NK-92 (cell line): ENCODE measurements around the gene ABCC4.

Source experiments
- DNase-seq: peaks from one replicate; lab custom pipeline; 2025; ENCODE audit not compliant: unreplicated experiment; lab: John Stamatoyannopoulos, UW

The ABCC4 gene

DNA sequence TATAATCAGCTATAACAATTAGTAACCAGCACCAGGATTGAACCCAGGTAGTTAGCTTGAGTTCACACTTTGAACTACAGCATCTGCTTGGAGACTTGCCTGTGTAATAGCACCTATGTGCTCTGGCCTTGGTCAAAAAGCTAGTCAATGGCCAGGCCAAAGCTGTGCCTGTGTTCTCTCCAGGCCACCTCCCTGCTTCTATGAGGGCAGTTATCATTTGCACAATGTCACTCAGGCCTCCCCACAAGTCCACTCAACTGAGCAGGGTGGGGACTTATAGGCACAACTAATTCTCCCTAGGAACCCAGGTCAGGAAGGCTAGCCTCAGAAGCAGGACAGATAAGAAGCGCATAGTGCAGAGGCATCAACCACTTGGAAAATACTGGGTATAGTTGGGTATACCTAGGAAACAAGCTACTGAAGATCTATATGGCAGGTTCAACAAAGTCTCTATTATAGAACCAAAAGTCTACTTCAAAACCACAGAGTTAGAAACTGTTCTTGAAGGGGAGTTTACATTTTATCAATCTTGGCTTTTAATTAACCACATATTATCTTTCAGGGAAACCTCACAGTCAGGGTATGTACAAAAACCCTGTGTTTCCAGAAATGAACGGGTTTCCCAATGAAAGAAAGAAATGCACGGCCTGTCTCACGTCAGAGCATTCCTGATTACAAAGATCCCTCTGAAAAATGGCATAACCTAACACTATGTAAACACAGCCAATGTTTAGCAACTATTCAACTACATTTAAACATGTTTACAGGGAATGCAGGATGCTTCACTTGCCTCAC is 140.9 kb downstream of the ABCC4 start:
- DNase-seq, result no peak

DNA sequence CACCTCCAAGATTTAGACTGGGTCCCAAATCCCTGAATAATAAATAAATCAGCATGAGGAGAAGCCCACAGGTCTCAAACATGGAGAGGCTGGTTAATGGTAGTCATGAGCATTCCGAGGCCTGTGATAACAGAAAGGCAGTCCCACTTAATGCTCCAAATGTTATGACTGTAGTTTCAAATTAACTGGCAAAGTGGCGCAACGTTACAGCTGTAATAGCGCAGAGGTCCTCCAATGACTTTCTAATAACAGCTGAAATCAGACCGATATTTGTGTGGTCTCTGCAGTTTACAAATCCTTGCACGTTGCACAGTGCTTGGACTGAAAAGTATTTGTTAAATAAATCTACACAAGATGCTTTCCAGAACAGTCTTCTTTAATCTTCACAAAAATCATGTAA is 141.8 kb downstream of the ABCC4 start:
- no peak for DNase-seq

DNA sequence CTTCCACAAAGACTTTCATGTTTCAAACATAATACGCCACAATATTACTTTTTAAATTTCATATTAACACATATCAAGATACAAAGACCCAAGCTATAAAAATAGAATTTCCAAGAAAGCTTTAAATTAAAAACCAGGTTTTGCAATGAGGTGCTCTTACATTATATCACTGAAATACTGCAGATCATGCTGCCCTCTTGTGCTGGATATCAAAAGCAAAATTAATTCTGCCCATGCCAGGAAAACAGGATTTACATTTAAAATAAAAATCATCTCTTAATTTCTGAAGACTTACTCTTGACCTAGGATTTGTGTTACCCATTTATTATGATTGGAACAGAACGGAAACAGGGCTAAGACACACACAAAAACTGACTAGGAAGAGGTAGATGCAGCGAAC is 145.0 kb downstream of the ABCC4 start:
- DNase-seq, result no peak

DNA sequence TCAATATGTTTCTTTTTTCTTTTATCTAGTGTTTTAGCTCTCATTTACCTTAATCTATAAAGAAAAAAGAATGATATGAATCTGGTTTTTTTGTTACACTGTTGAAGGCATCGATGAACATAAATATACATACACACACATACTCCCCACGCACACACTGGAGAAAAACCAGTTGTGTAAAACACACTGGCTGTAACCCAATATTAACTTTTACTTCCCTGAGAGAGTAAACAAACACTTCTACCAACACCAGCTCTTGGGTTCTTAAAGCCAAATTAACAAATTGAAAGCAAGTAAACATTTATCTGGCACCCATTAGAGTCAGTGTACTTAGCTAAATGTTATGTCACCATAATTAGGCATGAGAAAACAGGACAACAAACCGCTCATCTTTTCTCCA is 145.7 kb downstream of the ABCC4 start:
- no peak for DNase-seq

DNA sequence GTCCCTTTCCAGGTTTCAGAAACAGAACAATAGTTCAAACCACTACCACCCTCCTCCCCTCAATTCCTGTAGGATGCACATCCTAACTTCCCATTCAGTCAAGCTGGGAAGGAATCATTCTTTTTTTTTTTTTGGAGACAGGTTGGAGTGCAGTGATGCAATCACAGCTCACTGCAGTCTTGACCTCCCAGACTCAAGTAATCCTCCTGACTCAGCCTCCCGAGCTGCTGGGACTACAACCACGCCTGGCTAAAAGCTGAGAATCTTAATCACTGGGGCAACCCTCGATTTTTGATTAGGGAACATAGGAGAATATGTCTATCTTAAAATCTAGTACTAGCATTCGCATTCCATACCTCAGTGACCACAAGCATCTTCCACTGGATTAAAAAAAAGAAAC is 146.2 kb downstream of the ABCC4 start:
- no peak for DNase-seq

DNA sequence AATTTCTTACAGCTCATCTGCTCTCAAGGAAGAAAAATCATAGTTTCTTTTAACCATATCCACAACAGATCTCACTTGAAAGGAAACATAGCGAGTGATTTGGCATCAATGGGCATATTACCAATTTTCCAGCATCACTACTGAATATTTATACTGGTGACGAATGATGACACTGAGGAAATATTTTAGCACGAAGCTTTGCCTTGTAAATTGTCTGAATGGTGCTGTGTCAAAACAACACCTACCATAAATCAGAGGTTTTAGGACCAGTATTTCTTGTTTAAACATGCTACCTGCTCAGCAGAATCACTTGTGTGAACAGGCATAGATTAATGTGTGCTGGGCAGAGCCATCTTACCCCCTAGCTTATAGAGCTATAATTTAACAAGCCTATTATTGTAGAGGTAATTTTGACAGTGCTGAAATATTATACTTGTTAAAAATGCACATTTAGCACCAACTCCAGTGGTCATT is 146.8 kb downstream of the ABCC4 start:
- DNase-seq, result no peak

DNA sequence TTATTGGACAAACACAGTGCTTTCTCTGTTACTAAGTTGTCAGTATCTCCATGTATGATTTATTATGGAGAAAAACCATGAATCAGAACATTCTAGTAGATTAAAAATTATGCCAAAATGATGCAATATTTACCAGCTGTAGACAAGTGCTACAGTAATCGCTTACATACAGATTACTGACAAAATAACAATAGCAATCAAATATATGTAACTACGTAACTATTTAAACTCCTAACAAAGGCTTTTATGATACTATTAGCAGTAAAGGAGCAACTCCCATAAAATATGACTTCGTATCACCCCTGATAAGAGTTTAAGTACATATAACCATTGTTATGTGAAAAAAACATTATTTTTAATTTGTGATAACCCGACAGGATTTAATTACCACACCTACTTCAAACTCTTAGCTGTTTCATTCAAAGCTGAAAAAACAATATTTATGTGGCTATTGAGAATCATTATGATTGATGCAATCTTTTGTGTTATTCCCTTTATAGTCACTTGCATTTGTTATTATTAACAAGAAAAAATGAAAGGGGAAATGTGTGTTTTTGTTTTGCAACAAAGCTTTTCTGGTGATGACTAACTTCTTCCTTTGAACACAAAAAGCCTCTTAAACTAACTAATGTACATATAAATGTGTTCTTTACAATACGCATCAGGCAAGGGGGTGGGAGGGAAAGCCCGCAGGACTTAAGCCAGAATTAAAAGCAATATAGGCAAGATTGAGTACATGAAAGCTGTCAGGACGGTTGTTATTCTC is 147.4 kb downstream of the ABCC4 start:
- no peak for DNase-seq

DNA sequence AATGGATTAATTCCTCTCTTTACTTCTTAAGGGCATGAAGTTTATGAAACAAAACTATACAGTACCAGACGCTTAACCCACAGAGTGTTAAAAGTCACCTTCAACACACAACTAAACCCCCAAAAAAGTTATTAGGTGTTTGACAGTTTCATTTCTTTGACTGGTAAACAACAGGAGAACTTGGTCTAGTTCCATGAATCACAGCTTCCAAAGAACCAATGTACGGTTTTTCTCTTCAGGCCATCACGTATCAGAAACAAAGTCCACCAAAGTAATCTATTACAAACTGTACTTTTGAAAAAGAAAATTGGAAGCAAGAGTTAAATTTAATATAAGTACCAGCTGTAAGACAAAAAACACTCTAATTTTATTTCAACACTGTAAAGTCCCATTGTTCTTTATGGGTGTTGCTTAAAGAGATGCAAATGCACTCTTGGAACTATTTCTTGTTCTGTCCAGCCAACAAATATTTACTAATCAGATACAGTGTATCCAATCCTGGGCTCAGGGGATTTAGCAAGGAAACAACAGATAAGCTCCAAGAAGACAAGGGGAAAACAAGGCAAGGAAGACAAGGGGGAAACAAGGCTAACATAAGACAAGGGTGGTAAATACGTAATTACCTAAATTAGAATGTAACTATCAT is 149.2 kb downstream of the ABCC4 start:
- DNase-seq, result no peak

DNA sequence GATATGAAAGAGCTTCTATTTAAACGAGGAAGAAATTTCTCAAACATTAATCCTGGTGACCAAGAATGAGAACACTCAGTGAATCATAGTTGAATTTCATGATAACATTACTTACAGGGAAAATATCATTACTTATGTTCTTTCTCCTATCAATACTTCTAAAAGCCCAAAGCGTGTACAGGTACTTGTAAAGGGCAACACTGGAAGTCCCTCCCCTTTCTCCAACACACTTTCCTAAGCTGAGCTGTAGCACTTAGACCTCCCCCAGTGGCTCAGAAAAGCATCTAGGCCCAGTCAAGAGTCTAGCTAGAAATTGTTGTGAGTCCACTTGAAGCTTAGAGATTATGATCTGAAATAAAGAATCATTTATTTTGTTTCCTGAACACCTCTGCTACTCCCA is 150.7 kb downstream of the ABCC4 start:
- DNase-seq, result no peak

DNA sequence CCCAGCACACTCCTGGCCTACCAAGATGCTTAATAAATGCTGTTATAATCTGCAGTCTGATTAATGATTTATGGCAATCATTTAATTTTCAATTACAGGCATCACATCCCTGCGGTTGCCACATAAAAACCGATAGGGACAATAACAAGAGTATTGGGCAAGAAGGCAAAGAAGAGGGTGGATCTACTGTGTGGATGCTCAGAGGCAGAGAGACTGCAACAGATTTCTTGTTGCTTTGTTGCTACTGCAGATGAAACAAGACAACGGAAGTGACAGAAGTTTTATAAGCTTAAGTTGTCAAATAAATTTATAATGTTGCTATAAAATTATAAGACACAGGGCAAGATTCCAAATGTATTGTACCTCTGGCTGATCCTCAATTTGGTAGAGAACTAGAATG is 154.8 kb downstream of the ABCC4 start:
- no peak for DNase-seq

DNA sequence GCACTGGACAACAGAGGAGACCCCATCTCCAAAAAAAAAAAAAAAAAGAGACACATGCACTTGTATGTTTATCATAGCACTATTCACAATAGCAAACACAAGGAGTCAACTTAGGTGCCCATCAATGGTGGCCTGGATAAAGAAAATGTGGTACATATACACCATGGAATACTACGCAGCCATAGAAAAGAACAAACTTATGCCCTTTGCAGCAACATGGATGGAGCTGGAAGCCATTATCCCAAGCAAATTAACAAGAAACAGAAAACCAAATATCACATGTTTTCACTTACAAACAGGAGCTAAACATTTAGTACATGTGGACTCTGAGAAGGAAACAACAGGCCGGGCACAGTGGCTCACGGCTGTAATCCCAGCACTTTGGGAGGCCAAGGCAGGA is 155.7 kb downstream of the ABCC4 start:
- no peak for DNase-seq

DNA sequence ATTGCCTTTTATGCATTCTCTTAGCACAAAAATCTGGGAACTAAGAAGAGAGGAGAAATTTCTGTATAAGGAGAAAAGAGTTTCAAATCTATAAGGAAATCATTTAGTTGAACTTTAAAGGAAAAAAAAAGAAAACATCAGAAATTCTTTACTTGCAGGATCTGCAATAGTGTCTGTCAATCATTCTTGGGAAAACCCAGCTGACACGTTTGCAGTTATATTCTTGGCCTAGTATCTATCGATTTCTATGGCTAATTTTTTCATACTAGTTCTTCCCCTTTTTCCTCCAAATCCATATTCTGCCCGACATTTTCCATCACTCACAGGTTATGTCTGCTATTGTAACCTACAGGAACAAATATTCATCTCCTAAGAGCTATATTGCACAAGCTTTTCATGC is 160.7 kb downstream of the ABCC4 start:
- no peak for DNase-seq

DNA sequence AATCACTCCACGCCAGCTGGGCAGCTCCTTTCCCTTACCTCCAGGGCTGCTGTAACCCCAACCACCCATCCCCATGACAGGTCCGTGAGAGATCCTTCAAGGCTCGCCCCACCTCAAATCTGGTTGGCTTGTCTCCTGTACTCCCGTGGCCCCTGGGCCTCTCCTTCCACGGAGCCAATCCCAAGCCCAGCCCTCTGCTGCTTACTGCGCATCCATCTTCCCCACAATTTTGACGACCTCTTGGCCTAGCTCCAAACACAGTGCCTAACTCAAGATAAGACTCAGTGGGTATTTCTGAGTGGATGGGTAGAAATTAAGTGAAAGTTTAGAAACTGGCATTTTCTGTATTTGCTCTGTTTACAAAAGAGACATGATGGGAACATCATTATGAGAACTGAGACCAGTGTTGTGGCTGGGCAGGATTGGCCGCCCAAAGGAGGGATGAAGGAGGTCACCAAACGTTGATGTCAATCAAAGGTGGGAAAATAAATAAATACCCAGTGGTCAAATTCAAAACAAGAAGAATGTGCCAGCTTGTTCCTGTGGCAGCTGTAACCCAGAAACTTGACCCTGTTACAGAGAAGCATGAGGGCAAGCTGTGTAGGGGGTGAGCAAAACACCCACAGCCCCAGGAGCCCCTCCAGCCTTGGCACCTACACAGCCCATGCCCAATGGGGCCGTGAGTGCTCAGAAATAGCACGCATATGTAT is 162.2 kb downstream of the ABCC4 start:
- DNase-seq, result no peak

DNA sequence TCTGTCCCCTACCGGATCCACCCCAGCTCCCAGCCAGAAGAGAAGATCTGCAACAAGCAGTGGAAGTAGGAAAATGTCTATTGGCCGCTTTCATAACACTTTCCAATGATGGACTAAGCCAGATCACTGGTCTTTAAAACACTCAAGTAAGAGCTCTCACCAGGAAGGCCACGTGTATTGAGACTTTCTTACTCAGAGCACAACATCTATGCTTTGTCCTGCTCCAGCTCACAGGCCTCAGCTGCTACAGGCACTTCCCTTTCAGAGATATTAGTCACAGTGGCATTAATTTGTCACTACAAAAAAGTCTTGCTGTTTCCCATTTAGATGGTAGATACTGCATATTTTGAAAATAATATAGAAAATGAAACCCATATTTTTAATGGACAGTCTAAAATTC is 164.2 kb downstream of the ABCC4 start:
- DNase-seq, result no peak

DNA sequence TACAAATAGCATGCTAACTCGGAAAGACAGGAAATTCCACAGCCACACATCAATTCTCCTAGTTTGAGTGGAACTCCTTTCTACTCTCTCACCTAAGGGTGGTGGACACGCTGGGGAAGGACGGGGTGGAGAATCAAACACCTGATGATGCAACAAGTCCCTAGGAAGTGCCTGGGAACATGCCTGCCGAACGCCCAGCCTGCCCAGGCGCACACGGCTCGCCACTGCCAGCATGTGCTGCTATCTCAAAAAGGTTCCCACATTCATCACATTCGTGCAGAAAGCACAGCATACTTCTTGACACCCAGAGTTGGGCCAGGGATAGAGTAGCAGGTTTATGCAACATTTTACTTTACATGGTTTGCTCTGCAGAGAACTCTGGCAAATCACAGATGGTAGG is 164.6 kb downstream of the ABCC4 start:
- no peak for DNase-seq

DNA sequence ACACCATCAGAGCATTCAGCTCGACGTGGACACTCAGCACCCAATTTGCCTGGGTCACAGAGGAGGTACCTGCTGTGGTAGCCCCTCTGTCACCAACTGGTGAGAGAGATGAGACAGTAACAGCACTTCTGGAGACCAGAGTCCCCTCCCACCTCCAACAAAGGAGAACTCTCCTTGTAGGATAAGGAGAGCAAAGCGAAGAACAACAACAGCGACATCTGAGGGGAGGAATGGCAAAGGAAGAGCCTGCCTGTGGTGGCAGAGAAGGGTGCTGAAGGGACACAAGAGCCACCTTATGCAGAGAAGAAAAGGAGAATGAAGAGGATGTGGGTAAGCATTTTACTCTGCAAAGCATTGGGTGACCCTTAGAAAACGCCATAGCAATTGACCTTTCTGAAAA is 167.8 kb downstream of the ABCC4 start:
- DNase-seq, result no peak

DNA sequence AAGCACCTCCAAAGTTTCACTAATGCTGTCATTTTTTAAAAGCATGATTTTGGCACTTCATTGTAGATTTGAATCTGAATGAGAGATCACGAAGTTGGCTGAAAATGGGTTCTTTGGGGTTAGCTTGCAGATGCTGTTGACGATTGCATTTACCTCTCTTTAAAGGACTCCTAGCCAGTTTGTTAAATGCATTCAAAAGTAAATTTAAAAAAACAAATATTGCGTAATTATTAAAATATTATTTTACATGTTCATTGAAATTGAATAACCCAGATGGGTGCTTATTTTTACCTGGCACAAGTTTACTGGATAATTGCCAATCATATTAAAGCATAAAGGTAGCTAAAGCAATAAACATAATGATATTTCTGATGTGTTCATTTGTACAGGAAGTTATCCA is 172.2 kb downstream of the ABCC4 start:
- no peak for DNase-seq

DNA sequence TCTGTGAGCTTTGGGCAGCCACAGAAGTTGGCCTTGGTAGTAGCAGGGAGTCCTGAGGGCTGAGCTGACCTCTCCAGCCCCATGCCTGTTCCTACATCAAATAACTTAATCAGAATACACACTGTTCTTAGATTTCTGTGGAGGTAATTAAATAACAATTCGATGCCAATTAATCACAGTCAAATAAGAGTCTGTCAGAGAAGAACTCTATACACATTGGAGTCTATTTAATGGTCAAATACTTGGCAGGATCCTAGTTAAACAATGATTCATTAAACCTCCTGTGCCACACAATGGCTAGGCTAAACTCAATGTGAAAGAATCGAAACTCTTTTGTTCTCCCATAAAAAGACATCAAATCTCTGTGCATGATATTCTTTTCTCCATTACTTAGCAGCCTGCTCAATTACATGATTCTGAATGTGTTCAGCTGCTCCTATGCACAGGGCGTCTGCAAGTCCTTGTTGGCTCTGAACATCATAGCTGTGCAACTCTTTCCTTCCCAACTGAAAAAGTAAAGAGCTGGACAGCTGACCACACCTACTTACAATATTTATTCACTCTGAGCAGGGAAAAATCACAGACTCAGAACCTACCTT is 173.1 kb downstream of the ABCC4 start:
- DNase-seq, result no peak

DNA sequence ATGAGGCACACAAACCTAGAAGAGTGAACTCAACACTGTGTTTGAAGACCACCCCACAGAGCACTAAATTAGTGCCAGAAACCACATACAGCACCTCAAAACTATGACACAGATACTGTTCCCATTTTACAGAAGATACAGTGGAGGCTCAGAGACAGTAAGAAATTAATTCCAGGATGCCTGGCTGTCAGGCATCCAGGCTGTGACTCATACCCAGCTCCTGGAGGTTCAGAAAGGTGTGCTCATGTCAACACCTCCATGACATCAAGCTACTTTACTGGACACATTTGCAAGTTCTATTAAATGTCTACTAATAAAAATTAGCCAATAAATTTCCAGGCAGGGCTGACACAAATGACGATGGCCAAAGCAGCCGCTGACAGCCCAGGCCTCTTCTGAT is 176.3 kb downstream of the ABCC4 start:
- no peak for DNase-seq

DNA sequence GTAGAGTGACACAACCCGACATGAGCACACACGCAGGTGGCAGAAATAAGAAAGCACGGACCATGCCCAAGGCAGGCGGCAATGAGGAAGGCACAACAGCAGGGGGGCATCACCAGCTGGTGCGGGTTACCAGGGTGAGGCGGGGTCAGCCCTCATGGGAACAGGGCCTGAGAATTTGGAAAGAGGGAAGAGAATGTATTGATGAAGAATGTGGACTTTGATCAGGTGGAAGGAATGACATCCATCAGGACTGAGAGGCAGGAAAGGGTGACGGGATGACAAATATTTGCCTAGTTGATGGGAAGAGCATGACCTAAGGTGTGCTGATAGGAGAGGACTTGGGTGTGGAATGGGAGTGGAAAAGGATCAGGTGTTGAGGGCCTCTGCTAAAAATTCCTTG is 177.5 kb downstream of the ABCC4 start:
- DNase-seq, result no peak

DNA sequence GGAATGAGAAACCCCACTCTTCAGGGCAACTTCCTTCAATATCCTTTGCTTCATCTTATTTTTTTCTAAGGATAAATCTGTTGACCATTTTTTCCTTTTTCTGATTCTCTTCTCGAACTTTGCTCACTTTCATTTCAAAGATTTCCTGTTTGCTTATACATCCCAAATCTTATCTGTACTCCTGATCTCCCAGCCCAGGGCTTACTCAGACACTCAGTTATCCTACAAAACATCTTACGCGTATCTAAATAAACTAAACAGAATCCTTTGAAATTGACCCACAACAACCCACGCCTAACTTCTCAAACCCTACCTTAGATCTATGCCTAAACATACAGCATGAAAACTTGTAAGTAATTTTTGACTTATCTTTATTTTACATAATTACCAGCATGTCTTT is 179.2 kb downstream of the ABCC4 start:
- no peak for DNase-seq
